ENCODE results near the gene VPS52. TPM values are rescaled to one million over a fixed set of nuclear protein-coding genes. Genes with fewer than 3 reads are reported as not detected.
A peak's percentile ranks its signal among the peaks of the same experiment; 100 is the strongest.

VPS52 gene
- total and polyA plus RNA-seq, 9 of the 15 experiments (the other 6 are each of a cell fraction or from before 2014, with no cell fraction given): 24.4 to 103 (median 40.2) TPM

DNA sequence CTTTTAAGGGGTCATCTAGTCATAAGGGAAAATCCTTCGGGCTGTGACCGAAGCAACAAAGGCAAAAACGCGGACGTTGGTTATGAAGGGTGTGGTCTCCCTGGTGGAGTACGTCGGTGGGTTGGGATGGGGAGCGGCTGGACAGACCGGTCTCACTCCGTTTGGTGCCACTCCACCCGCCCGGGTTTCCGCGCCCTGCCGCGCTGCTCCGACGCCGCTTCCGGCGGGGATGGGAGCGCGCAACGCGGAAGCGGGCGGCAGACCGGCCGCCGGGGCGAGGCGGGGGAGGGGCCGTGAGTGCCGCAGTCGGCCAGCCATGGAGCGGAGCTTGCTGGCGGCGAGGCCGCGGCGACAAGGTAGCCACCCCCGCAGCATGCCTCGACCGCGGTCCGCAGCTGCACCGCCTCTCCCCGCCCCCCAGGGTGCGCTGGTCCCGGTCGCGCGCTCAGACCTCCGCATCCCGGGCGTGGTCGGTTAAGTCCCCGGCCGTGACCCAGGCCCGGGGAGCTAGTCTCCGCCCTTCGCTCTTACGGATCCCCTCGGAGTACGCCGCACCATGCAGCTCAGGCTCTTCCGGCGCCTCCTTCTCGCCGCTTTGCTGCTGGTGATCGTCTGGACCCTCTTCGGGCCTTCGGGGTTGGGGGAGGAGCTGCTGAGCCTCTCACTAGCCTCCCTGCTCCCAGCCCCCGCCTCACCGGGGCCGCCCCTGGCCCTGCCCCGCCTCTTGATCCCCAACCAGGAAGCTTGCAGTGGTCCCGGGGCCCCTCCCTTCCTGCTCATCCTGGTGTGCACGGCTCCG, 5.4 kb upstream of the VPS52 start, which contains the start of gene B3GALT4 (continued):
- TF ChIP-seq, protein P1, sequence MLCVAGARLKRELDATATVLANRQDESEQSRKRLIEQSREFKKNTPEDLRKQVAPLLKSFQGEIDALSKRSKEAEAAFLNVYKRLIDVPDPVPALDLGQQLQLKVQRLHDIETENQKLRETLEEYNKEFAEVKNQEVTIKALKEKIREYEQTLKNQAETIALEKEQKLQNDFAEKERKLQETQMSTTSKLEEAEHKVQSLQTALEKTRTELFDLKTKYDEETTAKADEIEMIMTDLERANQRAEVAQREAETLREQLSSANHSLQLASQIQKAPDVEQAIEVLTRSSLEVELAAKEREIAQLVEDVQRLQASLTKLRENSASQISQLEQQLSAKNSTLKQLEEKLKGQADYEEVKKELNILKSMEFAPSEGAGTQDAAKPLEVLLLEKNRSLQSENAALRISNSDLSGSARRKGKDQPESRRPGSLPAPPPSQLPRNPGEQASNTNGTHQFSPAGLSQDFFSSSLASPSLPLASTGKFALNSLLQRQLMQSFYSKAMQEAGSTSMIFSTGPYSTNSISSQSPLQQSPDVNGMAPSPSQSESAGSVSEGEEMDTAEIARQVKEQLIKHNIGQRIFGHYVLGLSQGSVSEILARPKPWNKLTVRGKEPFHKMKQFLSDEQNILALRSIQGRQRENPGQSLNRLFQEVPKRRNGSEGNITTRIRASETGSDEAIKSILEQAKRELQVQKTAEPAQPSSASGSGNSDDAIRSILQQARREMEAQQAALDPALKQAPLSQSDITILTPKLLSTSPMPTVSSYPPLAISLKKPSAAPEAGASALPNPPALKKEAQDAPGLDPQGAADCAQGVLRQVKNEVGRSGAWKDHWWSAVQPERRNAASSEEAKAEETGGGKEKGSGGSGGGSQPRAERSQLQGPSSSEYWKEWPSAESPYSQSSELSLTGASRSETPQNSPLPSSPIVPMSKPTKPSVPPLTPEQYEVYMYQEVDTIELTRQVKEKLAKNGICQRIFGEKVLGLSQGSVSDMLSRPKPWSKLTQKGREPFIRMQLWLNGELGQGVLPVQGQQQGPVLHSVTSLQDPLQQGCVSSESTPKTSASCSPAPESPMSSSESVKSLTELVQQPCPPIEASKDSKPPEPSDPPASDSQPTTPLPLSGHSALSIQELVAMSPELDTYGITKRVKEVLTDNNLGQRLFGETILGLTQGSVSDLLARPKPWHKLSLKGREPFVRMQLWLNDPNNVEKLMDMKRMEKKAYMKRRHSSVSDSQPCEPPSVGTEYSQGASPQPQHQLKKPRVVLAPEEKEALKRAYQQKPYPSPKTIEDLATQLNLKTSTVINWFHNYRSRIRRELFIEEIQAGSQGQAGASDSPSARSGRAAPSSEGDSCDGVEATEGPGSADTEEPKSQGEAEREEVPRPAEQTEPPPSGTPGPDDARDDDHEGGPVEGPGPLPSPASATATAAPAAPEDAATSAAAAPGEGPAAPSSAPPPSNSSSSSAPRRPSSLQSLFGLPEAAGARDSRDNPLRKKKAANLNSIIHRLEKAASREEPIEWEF (CRISPR knock-in tag; IDR thresholded peaks at IDR 0.05): no peak
- TF ChIP-seq XRCC5 (IDR thresholded peaks at IDR 0.05; ENCODE audit: low read depth, low read length) (peak; percentile 51; the same call in 1 of the 2 replicates), RFX7 (CRISPR knock-in tag; IDR thresholded peaks at IDR 0.05) (peak; percentile 71), NR1H2 (CRISPR knock-in tag; IDR thresholded peaks at IDR 0.05) (peak; percentile 74; the same call in 1 of the 2 replicates), CTBP1 (IDR thresholded peaks at IDR 0.05; ENCODE audit: borderline replicate concordance) (peak; percentile 100), CCAR2 (IDR thresholded peaks at IDR 0.05; ENCODE audit: low read depth, low read length) (no peak), CHCHD3 (CRISPR knock-in tag; IDR thresholded peaks at IDR 0.05) (0 out of 2 replicates have a peak, but pooled peaks have one; percentile 75), ZNF436 (CRISPR knock-in tag; IDR thresholded peaks at IDR 0.05) (no peak; the same call in none of the 2 replicates), ESRRB (CRISPR knock-in tag; IDR thresholded peaks at IDR 0.05; ENCODE audit: borderline replicate concordance) (peak; percentile 80; the same call in 1 of the 2 replicates), KHSRP (IDR thresholded peaks at IDR 0.05) (no peak), SAFB2 (IDR thresholded peaks at IDR 0.05; ENCODE audit: borderline replicate concordance, low read depth, low read length, severe bottlenecking) (no peak), FOXP1 (CRISPR knock-in tag; IDR thresholded peaks at IDR 0.05) (peak; percentile 81; the same call in 1 of the 2 replicates)
- TF ChIP-seq, protein P2, sequence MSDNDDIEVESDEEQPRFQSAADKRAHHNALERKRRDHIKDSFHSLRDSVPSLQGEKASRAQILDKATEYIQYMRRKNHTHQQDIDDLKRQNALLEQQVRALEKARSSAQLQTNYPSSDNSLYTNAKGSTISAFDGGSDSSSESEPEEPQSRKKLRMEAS (CRISPR knock-in tag; IDR thresholded peaks at IDR 0.05): peak; percentile 90
- TF ChIP-seq, protein P3, sequence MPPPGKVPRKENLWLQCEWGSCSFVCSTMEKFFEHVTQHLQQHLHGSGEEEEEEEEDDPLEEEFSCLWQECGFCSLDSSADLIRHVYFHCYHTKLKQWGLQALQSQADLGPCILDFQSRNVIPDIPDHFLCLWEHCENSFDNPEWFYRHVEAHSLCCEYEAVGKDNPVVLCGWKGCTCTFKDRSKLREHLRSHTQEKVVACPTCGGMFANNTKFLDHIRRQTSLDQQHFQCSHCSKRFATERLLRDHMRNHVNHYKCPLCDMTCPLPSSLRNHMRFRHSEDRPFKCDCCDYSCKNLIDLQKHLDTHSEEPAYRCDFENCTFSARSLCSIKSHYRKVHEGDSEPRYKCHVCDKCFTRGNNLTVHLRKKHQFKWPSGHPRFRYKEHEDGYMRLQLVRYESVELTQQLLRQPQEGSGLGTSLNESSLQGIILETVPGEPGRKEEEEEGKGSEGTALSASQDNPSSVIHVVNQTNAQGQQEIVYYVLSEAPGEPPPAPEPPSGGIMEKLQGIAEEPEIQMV (tag; conservative IDR thresholded peaks at IDR 0.05; ENCODE audit: low read depth): peak; percentile 83
- TF ChIP-seq, protein P4, sequence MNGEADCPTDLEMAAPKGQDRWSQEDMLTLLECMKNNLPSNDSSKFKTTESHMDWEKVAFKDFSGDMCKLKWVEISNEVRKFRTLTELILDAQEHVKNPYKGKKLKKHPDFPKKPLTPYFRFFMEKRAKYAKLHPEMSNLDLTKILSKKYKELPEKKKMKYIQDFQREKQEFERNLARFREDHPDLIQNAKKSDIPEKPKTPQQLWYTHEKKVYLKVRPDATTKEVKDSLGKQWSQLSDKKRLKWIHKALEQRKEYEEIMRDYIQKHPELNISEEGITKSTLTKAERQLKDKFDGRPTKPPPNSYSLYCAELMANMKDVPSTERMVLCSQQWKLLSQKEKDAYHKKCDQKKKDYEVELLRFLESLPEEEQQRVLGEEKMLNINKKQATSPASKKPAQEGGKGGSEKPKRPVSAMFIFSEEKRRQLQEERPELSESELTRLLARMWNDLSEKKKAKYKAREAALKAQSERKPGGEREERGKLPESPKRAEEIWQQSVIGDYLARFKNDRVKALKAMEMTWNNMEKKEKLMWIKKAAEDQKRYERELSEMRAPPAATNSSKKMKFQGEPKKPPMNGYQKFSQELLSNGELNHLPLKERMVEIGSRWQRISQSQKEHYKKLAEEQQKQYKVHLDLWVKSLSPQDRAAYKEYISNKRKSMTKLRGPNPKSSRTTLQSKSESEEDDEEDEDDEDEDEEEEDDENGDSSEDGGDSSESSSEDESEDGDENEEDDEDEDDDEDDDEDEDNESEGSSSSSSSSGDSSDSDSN (IDR thresholded peaks at IDR 0.05; ENCODE audit: borderline replicate concordance in 1 of 2, low read depth in 2 of 2, low read length in 2 of 2): no peak
- TF ChIP-seq, protein P5, sequence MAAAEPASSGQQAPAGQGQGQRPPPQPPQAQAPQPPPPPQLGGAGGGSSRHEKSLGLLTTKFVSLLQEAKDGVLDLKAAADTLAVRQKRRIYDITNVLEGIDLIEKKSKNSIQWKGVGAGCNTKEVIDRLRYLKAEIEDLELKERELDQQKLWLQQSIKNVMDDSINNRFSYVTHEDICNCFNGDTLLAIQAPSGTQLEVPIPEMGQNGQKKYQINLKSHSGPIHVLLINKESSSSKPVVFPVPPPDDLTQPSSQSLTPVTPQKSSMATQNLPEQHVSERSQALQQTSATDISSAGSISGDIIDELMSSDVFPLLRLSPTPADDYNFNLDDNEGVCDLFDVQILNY (CRISPR knock-in tag; IDR thresholded peaks at IDR 0.05): peak; percentile 96; the same call in 1 of the 2 replicates
